Type B pancreatic cell (in vitro differentiated cells): ENCODE measurements around the gene LLCFC1. TPM values are rescaled to one million over a fixed set of nuclear protein-coding genes. Genes with fewer than 3 reads are reported as not detected.
A peak's percentile ranks its signal among the peaks of the same experiment; 100 is the strongest.

ENCODE experiments used
- DNase-seq: peaks from one replicate; pipeline ENCODE4 v3.0.0; 2021; ENCODE audit warnings: mixed read lengths; ENCODE audit not compliant: unreplicated experiment; ENCODE audit errors: extremely low spot score
- H3K27ac Mint-ChIP-seq: 2 replicates; pipeline ENCODE4 v1.8.0; 2021; ENCODE audit warnings: mild to moderate bottlenecking, mixed read lengths
- H3K27me3 Mint-ChIP-seq: 2 replicates; pipeline ENCODE4 v1.8.0; 2021; ENCODE audit warnings: mixed read lengths
- H3K36me3 Mint-ChIP-seq: 2 replicates; pipeline ENCODE4 v1.8.0; 2021; ENCODE audit warnings: mixed read lengths
- H3K4me1 Mint-ChIP-seq: one replicate; pipeline ENCODE4 v1.8.0; 2021; ENCODE audit warnings: mixed read lengths; ENCODE audit not compliant: unreplicated experiment
- H3K4me3 Mint-ChIP-seq: 2 replicates; pipeline ENCODE4 v1.8.0; 2021; ENCODE audit warnings: mild to moderate bottlenecking, mixed read lengths
- H3K9me3 Mint-ChIP-seq: 2 replicates; pipeline ENCODE4 v1.8.0; 2021; ENCODE audit warnings: mixed read lengths
- CTCF ChIP-seq: fragments of 200-600 bp; sonication (generic); conservative IDR thresholded peaks from 2 replicates; pipeline ENCODE4 v1.5.0; 2021; ENCODE audit warnings: antibody characterized with exemption, mild to moderate bottlenecking
- total RNA-seq: library from RNA; stranded (reverse); gene quantifications from 2 replicates; pipeline ENCODE4 v1.2.1, GENCODE V29; 2021; ENCODE audit warnings: low replicate concordance

LLCFC1 gene
- total RNA-seq, 1 donor from 2014 or later: not detected

GRCh38 chr7:142906643-142907042, 32.6 kb upstream of the LLCFC1 start:
- Mint-ChIP-seq H3K36me3 (no peaks in the 10 kb centered on the region), H3K27me3 (no peaks in the 10 kb centered on the region), H3K9me3 (peaks cover 3% of the 10 kb centered on the region), H3K4me3 (no peak overlapping the region), H3K4me1 (no peaks in the 10 kb centered on the region), H3K27ac (no peak overlapping the region)
- no peak for TF ChIP-seq CTCF
- DNase-seq: no peak

- Mint-ChIP-seq H3K4me3 (no peak overlapping the region), H3K36me3 (no peaks in the 10 kb centered on the region), H3K27me3 (no peaks in the 10 kb centered on the region), H3K4me1 (no peaks in the 10 kb centered on the region), H3K9me3 (peaks cover 3% of the 10 kb centered on the region), H3K27ac (no peak overlapping the region)
- no peak for TF ChIP-seq CTCF
- DNase-seq: no peak
These were observed 31.0 kb upstream of the LLCFC1 start for GRCh38 chr7:142908290-142908689.

DNA sequence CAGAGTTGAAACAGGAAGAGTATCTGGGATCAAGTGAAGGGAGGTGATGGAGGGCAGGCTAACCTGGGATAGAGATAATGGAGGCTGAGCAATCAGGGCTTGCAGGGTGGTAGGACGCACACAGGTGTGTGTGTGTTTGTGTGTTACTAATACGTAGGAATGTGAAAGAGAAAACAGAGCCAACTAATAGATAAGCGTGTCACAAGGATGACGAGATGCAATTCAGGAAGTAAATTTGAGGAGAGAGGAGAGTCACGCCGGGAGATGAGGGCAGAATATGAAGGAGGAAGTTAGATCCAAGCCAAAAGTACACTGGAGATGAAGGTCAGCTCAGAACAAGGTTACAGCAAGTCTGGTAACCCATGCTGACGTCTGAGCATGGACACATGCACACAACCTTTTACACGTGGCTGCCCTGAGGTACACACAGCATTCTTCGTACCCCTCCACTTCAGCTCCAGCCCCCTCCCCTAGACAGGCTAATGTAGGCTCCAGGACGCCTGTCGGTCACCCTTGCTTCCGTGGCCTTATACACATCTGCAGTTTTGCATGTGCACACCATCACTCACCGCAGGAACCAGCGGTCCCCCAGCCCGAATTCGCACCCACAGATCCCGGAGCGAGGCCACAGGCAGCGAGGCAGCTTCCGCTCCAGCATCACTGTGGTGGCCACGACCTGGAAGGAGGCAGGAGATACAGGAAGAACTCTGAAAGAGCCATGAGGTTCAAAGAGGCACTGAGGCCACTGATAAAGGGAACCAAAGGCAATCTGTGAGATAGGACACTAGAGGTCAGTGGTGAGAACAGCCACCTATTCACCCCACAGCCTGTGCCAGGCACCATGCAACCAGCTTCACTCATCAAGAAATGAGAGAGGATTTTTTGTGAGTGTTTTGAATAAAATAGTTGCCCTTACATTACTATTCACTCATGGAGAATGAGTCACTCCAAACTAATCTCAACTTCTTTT, 30.1 kb upstream of the LLCFC1 start:
- Mint-ChIP-seq H3K4me1 (no peaks in the 10 kb centered on the region), H3K27ac (peak overlapping the region; percentile 74), H3K27me3 (no peaks in the 10 kb centered on the region), H3K4me3 (no peak overlapping the region), H3K9me3 (peaks cover 3% of the 10 kb centered on the region), H3K36me3 (no peaks in the 10 kb centered on the region)
- DNase-seq: no peak
- peak; percentile 27 for TF ChIP-seq CTCF

GRCh38 chr7:142910031-142910433, 29.3 kb upstream of the LLCFC1 start:
- Mint-ChIP-seq H3K27me3 (no peaks in the 10 kb centered on the region), H3K27ac (peak overlapping the region; percentile 74), H3K36me3 (no peaks in the 10 kb centered on the region), H3K4me3 (no peak overlapping the region), H3K9me3 (peaks cover 3% of the 10 kb centered on the region), H3K4me1 (no peaks in the 10 kb centered on the region)
- no peak for DNase-seq
- no peak for TF ChIP-seq CTCF

GRCh38 chr7:142910481-142910880, 28.8 kb upstream of the LLCFC1 start:
- H3K4me3 Mint-ChIP-seq: no peak overlapping the region
- DNase-seq: no peak
- H3K27me3 Mint-ChIP-seq: no peaks in the 10 kb centered on the region
- H3K4me1 Mint-ChIP-seq: no peaks in the 10 kb centered on the region
- peak overlapping the region; percentile 74 for H3K27ac Mint-ChIP-seq
- no peak for TF ChIP-seq CTCF
- H3K36me3 Mint-ChIP-seq: no peaks in the 10 kb centered on the region
- H3K9me3 Mint-ChIP-seq: peaks cover 3% of the 10 kb centered on the region
